GM18868 (cell line): ENCODE measurements around the gene EML1.
"Not testable (repeated sequence)": the region's sequence is repeated elsewhere in the genome, so short reads cannot be mapped to it uniquely, and the experiment has no call there.

Experiments used
- ATAC-seq: cut with Tn5 transposase; IDR thresholded peaks from one replicate; pipeline ENCODE4 v1.9.1; 2021; ENCODE audit warnings: mild to moderate bottlenecking, moderate library complexity; ENCODE audit not compliant: unreplicated experiment

Gene EML1

GRCh38 chr14:99929601-99930000 is 136.4 kb downstream of the EML1 start:
- no peak for ATAC-seq

- ATAC-seq = peak; percentile 95
Observed at GRCh38 chr14:99930420-99931274, 137.4 kb downstream of the EML1 start.

GRCh38 chr14:99931308-99931707 is 138.1 kb downstream of the EML1 start:
- no peak for ATAC-seq

- no peak for ATAC-seq
Observed at GRCh38 chr14:99936056-99936455, 142.8 kb downstream of the EML1 start.

GRCh38 chr14:99936738-99937474 is 143.7 kb downstream of the EML1 start:
- peak; percentile 91 for ATAC-seq

- ATAC-seq = peak; percentile 46
Observed at GRCh38 chr14:99937475-99938244, 144.4 kb downstream of the EML1 start.

GRCh38 chr14:99938376-99938775 is 145.2 kb downstream of the EML1 start:
- ATAC-seq = no peak

- ATAC-seq = no peak
Observed at GRCh38 chr14:99938896-99939295, 145.7 kb downstream of the EML1 start.

- no peak for ATAC-seq
Observed at GRCh38 chr14:99939421-99939820, 146.2 kb downstream of the EML1 start.

GRCh38 chr14:99940064-99940463 is 146.9 kb downstream of the EML1 start:
- no peak for ATAC-seq

- no peak for ATAC-seq
Observed at GRCh38 chr14:99941211-99941610, 148.0 kb downstream of the EML1 start.

GRCh38 chr14:99943620-99944019 is 150.4 kb downstream of the EML1 start:
- ATAC-seq = no peak

- ATAC-seq = no peak
Observed at GRCh38 chr14:99944241-99944651, 151.0 kb downstream of the EML1 start.

GRCh38 chr14:99945732-99946651 is 152.8 kb downstream of the EML1 start:
- ATAC-seq = peak; percentile 41

GRCh38 chr14:99946652-99947489 is 153.7 kb downstream of the EML1 start:
- ATAC-seq = peak; percentile 73

- no peak for ATAC-seq
Observed at GRCh38 chr14:99947695-99948094, 154.5 kb downstream of the EML1 start.

- ATAC-seq = not testable (repeated sequence)
Observed at GRCh38 chr14:99949011-99949732, 156.0 kb downstream of the EML1 start.

GRCh38 chr14:99950181-99950580 is 157.0 kb downstream of the EML1 start:
- no peak for ATAC-seq

- ATAC-seq = no peak
Observed at GRCh38 chr14:99951085-99951484, 157.9 kb downstream of the EML1 start.
